ENCODE results near the gene MC4R.
A peak's percentile ranks its signal among the peaks of the same experiment; 100 is the strongest.
"Not testable (repeated sequence)": the region's sequence is repeated elsewhere in the genome, so short reads cannot be mapped to it uniquely, and the experiment has no call there.

Gene MC4R

DNA sequence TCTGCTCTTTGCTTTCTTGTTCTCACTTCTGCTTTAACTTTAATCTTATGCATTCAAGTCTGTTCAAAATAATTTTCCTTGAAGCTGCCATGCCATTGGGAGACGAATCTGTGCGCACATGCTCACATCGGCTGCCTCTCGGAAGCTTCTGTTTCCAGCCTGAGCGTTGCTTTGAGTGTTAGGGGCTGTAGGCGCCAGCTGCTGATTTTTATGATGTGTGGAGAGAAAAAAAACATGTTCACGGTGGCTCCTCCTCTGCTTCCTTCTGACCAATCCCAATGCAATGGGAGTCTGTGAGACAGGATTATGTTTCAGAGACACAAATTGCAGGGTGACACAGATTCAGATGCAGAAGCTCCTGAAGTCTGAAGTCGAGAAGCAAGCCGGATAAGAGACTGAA is at the start of gene MC4R:
Gene MC4R (minus strand): TSS at position 180 of the 400 bp plus-strand sequence. CDS start 426 bp downstream, outside the sequence.
- DNase-seq: peak; percentile 84 to 99 (median 91)

DNA sequence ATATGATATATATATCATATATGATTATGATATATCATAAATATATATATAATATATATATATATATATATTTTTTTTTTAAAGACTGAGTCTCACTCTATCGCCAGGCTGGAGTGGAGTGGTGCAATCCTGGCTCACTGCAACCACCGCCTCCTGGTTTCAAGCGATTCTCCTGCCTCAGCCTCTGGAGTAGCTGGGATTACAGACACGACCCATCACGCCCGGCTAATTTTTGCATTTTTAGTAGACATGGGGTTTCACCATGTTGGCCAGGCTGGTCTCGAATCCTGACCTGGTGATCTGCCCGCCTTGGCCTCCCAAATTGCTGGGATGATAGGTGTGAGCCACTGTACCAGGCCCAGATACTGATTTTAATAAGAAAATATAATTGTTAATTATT is 49.7 kb upstream of the MC4R start:
- DNase-seq: not testable (repeated sequence)

DNA sequence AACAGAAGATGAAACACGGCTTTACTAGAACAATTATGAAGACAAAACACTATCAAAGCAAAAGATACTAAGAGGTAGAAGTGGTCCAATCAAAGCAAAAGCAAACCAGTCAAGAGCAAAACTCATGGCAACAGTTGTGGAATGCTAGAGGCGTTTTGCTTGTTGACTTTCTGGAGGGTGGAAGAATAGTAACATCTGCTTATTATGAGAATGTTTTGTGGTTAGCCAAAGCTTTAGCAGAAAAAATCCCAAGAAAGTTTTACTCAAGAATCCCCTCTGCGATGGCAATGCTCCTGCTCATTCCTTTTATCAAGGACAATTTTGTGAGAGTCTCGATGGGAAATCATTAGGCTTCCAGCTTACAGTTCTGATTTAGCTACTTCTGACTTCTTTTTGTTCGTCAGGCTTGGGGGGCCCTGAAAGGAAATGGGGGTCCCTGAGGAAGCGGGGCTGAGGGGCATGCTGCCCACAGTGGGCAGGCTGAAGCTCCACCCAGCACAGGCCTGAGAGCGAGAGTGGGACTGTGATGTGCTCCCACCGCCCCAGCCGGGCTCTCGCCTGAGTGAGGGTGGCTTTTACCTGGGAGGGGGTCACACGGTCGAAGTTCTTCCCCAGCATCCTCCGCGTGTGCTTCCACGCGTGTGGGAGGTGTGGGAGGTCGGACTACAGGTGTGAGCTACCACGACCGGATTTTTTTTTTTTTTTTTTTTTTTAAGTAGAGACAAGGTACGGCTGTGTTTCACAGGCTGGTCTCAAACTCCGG is 49.0 kb upstream of the MC4R start:
- no peak for DNase-seq

DNA sequence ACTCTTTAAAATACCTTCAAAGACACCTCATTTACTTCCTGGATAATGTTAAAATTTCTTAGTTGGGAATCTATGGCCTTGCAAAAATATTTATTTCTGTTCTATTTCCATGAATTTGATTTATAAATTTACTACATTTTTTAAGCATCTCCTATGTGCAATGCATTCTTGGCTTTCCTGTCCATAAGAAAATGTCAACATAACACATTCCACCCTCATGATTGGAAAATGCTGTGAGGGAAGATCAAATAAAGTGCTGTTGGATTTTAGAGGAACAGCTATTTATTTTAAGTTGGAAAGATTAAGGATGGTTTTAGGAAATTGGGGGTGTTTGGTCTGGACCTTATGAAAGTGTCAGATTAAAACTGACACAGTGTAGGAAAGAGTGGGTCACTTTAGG is 45.4 kb upstream of the MC4R start:
- DNase-seq: no peak

DNA sequence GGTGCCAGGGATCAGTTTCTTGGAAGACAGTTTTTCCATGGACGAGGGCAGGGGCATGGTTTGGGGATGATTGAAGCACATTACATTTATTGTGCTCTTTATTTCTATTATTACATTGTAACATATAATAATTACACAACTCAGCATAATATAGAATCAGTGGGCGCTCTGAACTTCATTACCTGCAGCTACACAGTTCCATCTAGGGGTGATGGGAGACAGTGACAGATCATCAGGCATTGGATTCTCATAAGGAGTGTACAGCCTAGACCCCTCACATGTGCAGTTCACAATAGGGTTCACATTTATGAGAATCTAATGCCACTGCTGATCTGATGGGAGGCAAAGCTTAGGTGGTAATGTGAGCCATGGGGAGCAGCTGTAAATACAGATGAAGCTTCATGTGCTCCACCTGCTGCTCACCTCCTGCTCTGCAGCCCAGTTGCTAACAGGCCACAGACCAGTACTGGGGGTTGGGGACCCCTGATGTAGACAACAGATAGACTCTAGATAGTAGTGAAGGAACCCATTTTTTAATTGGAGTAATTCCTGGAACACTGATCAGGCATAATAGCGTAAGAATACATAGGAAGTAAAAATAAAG is 41.5 kb upstream of the MC4R start:
- DNase-seq: peak; percentile 1 to 44 (median 20)

DNA sequence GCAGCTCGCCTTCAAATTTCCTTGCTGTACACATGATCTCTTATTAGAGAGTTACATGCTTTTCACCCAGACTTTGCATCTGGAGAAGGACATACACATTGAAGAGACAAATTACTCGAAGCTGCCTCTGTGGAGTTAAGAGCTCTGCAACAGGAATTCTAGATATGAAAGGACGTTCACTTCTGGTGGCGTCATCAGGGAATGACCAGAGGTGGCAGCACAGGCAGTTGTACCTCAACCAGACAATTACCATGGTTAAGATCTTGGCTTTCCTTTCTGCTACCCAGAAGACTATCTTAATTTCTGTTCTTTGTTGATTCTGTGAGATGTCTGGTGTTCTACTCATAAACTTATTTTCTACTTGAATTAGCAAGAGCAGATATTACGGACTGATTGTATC is 39.1 kb upstream of the MC4R start:
- peak in 1 of 3 experiments; percentile 7 for DNase-seq

DNA sequence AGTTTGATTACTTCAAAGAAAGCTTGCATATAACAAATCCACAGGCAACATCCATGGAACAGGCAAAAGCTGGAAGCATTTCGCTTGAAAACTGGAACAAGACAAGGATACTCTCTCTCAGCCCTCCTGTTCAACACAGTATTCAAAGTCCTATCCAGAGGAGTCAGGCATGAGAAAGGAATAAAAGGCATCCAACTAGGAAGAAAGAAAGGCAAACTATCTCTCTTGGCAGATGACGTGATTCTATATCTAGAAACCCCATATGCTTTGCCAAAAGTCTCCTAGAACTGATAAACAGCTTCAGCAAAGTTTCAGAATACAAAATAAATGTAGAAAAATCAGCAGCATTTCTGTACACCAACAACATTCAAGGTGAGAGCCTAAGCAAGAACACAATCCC is 34.1 kb upstream of the MC4R start:
- DNase-seq: no peak

DNA sequence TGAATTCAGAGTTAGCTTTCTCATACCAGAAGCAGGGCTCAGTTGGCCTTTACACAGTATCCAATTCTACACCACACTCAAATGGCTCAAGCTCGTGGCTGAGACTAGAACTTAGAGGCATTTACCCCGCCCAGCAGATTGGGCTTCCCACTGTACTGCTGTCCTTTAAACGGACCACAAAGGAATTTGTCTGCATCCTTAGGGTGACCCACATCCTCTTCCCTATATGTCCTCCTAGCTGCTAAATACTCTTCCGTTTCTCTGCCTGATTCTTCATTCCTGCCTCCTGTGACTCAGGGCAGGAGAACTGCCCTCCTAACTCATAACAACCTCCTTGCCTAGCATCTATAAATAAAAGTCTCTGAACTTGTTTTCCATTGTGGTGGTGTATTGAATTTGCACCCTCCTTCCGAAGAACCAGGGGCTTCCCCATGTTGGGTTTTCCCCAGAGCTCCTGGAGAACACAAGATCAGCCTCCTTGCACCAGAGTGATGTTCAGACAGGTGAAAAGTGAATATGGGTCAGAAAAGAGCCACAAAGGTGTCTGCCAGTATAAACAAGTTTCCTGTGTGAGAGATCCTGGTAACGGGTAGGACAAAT is 32.0 kb upstream of the MC4R start:
- no peak for DNase-seq

DNA sequence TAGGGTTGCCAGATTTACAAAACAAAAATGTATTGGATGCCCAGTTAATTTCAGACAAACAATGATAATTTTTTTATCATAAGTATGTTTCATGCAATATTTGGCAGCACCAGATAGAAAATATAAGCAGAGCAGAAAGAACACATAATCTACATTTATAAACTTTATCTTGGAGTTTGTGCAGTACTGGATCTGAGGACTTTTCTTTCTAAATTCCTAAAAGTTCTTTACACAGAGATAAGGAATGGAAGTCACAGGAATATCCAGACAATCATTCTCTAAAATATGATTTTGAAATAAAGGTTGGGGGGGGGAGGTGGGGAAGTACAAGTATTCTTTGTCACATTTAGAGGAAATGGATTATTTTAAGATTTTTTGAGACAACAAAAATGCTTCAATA is 28.8 kb upstream of the MC4R start:
- no peak for DNase-seq

DNA sequence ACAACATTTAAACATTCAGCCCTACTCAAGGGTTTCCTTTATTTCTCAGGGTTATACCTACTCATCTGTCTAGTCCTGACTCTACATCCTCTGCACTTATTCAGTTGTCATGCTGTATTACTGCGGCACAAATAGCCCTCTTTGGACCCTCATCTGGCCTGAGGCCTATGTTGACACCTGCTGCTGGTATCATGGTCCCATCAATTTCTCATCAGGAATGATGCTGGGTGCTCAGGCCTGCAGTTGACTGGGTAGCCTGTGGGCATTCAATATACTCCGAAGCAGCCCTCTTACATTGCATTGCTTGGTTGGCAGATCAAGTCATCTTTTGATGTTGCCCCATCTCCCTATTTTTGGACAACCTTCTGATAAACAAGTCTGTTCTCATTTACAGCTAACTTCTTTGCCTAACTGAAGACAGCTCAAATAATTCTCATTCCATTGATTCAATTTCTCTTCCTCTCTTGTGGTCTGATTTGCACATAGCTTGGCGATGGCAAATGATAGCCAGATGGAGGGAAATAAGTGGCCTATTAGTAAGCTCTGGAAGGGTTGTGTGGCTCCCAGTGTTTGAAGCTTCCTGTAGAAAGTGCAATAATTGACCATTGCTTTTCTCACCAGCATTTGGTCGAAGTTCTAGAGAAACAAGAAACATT is 19.1 kb upstream of the MC4R start:
- DNase-seq: no peak

DNA sequence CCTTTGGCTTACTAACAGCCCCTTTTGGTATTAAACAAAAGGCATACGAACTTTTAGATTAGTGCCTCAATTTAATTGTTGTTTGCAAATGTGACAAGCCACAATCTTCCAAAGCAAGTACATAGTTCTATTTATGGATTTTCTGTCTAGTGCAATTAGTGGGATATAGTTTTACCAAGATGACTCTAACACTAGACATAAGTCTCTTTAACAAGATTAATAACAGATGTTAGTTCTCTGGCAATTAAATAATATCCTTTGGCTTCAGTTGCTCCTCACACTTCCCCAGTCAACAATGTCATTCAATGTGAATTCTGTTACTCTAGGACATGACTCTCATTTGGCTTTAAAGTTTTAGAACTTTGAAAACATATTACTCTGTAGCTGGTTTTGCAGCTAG is 16.7 kb upstream of the MC4R start:
- peak in 1 of 3 experiments; percentile 31 for DNase-seq

DNA sequence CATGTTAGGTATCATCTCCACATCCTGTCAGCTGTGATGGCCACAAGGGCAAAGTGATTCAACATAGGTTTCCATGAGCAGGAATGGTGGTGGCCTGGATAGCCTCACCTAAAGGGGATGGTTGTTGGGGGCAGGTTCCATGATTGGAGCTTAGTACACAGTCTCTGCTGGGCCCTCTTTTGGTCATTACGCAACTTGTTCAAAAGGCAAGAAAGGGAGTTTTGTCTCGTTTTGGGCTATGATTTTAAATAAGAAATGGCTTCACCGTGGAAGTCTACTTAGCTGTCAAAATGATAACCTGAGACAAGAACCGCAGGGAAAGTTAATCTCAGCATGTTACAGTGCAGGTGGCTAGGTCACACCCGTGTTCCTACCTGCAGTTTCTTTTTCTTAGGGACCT is 13.1 kb upstream of the MC4R start:
- no peak for DNase-seq

DNA sequence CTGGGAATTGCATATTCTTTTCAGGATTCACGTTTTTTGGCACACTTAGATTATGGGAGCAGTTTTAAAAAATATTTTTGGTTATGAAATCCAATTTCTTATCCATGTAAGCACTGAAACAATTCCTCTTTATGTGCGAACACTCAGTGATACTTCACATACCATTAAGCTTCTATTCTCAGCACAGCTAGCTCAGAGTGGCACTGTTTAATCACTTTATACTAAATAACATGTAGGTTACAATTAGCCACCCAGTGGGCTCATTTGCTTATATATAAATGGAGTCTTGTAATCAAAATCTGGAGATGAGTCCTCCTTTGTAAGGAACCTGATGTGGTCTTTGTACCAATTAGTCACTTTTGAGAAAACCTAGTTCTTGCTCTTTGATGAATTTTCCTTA is 11.3 kb upstream of the MC4R start:
- no peak for DNase-seq

DNA sequence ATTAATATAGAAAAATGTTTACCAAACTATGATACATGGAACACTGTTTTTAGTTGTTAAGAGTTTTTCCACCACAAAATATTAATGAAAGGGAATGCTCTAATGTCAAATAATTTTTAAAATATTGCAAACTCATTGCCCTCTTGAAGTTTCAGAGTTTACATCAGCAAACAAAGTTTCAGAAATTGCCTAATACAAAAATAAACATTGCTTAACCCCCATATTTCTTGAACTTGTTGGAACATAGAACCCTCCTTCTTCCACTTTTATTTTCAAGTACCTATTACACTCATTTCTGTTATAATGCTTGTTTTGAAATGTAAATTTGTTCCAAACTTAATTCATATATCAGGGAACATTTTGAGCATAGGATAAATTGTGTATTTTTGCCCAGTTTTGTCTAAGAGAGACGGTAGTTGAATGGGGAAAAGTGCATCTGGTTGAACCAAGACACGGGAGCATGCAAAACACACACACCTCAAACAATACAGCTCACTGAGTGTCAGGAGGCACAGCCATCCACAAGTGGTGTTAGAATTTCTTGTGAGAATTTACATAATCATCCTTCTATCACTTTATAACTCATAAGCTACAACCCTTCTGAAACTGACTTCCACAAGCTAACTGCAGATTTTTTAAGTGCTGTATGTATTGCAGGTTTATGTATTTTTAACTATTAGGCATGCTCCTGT is 5.3 kb upstream of the MC4R start:
- DNase-seq: no peak

DNA sequence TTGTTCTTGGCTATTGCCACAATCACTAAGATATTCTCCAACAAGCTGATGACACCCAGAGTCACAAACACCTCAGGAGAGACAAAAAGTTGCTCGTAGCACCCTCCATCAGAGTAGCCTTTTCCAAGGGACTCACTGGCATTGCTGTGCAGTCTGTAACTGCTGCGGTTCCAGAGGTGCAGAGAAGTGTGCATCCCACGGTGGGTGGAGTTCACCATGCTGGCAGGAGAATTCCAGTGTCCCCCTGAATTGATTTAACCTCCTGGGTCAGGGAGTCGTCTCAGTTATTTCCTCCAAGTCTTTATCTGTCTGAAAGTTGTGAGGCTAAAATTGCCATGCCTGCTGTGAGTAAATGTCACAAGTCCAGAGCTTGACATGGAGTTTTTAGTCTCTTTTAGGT is 443 bp downstream of the MC4R start:
- DNase-seq: peak in 1 of 3 experiments; percentile 40

DNA sequence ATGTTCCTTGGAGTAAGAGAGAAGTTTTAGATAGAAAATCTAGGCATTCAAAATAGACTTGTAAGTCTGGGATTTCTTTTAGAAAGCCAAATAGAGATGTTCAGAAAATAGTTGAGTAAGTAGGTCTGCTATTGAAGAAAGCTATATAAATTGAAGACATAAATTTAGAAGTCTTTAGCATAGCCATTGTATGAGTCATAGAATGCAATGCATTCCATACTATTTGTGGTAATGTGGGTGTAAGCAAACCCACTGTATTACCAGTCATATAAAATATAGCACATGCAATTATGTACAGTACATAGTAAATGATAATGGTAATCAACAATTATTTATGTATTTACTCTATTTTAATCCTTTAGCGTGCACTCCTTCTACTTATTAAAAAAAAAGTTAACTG is 14.1 kb downstream of the MC4R start:
- no peak for DNase-seq

DNA sequence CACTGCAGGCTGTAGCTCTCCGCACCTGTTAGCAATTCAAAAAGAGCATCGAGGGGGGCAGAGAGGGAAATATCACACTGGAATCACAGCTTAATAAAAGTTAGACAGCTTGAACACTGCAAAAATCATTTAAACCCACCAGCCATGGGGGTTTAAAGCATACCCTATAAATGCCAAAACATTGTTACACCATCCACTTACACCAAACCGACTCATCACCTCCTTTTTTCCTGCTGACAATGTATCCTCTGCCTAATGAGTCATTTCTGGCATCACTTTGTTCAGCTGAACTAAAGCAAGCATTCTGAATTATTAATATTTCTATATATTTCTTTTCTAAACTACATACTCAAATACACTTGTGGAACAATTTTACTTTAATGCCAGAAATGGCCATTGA is 21.6 kb downstream of the MC4R start:
- no peak for DNase-seq

DNA sequence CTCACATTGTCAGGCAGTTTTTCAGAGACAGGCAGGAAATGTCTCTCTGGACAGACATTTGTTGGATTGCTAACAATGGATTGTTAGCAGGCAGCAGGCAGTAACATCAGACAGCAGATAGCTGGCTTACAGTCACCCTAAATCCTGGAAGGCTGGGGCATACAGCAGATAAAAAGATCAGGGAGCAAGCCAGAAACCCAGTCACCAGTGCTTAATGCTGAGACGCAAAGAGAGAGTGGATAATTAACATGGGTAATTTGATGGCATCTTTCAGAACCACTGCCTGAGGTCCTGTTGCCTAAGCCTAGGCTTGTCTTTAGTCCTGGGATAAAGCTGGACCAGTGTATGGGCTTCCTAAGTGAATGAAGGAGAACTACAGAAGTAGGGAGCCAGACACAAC is 22.4 kb downstream of the MC4R start:
- no peak for DNase-seq

DNA sequence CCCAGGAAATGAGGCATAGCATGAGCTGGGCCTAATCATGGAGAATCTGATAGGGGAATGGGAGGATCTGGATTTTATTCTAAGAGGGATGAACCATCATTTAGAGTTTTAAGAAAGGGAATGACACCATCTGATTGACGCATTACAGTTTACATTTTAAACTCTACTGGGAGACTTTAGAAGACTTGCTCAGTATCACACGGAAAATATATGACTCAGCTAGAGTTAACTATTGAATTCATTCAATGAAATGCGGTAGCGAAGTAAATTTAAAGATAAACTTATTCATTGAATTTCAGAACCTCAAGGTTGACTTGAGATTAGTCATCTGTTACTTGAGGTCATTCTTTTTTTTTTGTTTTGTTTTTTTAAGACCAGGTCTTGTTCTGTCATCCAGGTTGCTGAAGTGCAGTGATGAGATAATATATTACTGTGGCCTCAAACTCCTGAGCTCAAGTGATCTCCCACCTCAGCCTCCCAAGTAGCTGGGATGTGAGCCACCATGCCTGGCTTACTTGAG is 25.0 kb downstream of the MC4R start:
- no peak for DNase-seq

DNA sequence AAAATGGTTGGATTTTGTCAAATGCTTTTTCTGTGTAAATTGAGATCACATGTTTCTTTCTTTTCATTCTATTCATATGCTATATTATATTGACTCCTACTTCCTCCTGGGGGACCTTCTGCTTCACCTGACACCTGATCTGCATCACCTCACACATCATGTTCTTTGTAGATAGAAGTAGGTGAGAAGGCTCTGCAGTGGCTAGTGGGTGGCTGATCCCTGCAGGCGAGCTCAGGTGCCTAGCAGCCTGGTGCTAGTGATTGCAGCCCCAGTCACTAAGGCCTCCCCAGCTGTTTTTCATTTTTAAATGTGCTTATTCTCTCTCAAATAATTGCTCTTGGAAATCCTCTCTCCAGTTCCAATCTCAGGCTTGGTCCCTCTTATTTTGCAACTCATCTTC is 33.6 kb downstream of the MC4R start:
- no peak for DNase-seq

DNA sequence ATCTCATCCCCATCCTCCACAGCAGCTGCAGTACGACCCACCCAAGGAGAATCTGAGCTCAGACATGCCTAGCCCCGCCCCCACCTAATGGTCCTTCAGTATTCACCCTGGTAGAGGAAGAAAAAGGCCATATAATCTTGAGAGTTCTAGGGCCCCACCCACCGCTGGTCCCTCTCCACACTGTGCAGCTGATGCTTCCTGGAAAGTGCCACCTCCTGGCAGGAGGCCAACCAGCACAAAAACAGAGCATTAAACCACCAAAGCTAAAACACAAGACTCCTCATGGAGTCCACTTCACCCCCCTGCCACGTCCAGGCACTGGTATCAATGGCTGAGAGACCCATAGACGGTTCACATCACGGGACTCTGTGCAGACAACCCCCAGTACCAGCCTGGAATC is 40.7 kb downstream of the MC4R start:
- no peak for DNase-seq

DNA sequence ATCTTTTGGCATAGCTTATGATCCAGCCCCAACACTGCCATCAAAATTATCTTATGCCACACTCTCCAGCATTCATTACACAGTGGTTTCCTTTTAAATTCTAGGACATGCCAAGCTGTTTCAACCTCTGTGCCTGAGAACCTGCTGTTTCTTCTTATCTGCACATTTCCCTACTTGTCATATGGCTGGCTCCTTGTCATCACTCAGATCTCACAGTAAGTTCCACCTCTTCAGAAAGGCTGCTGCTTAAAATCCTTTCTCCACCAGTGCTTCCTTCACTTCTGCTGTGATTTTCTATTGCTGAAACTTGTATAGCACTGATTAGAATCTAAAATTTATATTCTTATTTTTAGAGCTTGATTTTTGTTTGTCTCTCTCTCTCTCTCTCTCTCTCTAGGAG is 43.4 kb downstream of the MC4R start:
- DNase-seq: no peak

DNA sequence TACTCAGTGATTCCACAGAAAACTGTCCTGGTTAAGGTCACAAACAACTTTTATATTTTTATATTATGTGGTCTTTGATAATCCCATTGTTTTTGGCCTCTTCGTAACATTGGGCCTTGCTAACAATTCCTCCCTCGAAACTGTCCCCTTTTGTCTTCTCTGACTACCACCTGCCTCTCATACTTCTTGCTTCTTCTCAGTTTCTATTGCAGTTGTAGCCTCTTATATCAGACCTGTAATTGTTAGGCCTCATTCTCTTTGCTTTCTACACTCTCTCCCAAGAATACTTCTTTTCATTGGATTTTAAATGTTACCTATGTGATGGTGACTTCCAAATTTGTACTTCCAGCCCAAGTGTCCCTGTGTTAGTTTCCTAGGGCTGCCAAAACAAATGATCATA is 44.7 kb downstream of the MC4R start:
- DNase-seq: no peak
